Superior temporal gyrus (tissue), 1 donor: ENCODE results near the gene NFIX.

ENCODE experiments used
- DNase-seq: peaks from one replicate; pipeline ENCODE4 v3.0.0-alpha.2; 2016; ENCODE audit errors: extremely low spot score

Gene NFIX

DNA sequence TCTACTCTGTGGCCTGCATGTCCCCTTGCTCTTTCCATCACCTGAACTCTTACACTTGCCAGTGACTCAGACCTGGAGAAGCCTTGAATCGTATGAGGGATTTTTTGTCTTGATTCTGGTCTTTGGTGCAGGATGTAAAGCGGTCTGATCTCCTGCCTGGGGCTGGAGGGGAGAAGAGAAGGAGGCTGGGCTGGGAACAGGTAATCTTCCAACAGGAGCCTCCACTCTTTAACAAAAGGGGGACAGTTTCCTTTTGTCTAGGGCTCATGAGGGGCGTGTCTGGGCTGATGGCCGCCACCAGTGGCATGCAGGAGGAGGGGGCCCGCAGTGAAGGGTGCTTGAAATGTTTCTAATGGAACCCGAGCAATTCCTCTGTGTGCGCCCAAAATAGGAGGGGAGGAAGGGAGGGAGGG is 24.7 kb downstream of the NFIX start:
- no peak for DNase-seq

DNA sequence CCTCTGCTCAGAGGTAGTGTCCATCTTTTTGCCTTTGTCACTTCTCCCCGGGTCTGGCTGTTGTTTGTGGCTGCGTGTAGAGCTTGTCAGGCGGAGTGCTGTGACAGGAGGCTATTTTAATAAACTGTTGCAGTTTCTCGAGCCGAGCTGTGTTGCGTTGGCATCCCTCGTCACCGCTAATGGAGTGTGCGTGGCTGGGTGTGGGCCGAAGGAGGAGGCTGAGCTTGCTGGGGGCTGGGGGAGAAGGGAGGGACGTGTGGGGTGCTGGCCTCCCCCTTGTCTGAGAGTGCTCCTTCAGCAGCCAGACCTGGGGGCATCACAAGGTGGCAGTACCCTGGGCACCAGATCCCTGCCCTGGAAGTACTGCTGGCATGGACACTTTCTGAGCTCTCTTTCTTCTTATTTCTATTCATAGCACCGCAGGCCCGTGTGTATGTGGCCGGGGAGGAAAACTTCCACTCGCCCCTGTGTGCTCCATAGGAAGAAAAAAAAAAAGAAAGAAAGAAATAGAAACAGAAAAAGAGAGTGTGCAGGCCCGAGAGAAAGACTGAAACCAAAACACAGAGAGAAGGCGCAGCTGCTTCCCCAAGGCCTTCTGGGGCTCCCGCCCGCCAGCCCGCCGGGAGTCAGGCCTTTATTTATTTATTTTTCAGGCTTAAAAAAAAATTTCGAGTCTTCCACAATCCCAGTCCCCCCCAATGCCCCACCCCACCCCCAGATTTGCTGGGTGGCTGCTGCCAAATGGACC is 27.0 kb downstream of the NFIX start:
- peak; percentile 77 for DNase-seq

DNA sequence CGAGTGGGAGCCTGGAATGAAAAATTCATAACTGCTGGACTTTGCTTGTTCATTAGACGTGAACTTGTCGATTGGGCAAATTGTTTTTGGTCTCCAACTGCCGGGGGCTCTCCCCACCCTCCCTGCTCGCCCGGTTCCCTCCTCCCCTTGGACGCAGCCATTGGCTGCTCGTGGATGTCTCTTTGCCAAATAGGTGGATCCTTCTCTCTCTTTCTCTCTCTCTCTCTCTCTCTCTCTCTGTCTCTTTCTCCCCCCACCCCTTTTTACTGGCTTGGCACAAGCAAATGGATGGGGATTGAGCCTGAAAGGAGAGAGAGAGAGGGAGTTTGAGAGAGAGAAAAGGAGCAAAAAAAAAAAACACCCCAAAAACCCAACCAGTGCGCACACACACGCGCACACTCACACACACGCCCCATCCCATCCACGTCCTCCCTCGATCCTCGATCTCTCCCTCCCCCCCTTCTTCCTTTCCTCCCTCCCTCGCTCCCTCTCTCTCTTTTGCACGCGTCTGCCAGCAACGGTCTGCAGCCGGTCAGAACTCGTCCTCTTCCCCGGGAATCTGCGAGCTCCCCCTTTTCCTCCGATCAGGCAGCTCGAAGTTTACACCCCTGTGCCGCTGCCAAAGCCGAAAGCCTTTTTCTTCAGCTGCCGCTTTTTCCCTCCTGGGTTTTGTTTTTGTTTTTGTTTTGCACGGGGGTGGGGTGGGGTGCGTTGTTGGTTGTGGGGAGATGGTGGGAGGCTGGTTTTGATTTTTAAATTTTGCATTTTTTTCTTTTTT is 27.8 kb downstream of the NFIX start:
- peak; percentile 92 for DNase-seq

DNA sequence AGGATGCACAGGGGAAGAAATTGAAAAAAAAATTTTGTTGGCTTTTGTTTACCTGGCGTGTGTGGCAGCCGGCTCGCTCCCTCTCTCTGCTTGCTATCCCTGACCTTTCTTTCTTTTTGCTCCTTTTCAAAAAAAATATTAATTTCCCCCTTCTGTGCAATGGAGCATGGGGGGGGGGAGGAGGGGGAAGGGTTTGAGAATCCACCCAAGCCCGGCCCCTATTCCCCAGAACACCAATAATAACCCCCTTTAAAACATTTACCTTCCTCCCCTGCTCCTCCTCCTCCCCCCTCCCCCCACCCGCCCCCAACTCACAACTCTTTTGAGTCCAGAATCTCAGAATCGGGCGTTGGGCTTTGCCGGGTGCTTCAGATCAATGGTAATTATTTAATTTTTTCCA is 28.4 kb downstream of the NFIX start:
- no peak for DNase-seq

DNA sequence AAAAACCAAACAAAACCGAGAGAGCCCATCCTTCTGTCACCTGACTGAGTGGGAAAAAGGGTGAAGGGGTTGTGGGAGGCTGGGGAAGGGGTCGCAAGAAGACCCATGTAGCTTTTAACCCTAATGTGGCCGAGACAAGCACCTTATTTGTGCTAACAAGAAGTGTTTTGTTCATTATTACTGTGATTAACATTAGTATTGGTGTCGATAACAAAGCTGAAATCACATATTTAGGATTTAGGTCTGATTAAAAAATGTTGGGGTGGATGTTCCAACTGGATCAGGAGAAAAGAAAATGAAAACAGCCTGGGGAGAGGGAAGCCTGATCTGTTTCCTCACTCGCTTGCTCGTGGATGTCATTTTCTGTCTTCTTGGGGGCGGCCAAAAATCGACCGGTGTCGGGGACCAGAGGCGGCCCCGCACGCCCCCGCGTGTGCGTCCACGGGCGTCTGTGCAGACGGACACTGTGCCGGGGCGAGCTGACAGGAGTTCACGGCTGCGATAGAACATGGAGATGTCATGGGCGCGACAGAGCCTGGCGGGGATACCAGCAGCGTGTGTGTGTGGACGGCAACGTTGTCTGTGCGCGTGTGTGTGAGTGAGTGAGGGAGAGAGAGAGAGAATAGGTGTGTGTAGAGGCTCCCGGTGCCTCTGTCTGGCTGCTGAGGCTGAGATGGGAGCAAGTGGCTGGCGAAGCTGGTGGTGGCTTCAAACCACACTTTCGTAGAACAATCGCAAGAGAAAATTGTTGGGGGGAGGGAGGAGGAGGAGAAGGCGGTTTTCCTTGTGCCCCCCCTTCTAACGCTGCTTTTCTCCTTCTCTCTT is 29.1 kb downstream of the NFIX start:
- DNase-seq: peak; percentile 65

DNA sequence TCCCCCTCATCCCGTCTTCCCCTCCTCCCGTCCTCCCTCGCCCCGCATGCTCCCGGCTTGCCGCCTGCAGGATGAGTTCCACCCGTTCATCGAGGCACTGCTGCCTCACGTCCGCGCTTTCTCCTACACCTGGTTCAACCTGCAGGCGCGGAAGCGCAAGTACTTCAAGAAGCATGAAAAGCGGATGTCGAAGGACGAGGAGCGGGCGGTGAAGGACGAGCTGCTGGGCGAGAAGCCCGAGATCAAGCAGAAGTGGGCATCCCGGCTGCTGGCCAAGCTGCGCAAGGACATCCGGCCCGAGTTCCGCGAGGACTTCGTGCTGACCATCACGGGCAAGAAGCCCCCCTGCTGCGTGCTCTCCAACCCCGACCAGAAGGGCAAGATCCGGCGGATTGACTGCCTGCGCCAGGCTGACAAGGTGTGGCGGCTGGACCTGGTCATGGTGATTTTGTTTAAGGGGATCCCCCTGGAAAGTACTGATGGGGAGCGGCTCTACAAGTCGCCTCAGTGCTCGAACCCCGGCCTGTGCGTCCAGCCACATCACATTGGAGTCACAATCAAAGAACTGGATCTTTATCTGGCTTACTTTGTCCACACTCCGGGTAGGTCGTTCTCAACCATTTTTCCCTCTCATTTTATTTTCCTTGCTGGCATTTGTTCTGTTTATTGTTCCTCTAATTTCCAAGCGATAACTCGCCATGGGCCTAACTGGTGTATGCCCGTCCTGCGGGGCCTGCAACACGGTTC is 29.8 kb downstream of the NFIX start:
- peak; percentile 71 for DNase-seq

DNA sequence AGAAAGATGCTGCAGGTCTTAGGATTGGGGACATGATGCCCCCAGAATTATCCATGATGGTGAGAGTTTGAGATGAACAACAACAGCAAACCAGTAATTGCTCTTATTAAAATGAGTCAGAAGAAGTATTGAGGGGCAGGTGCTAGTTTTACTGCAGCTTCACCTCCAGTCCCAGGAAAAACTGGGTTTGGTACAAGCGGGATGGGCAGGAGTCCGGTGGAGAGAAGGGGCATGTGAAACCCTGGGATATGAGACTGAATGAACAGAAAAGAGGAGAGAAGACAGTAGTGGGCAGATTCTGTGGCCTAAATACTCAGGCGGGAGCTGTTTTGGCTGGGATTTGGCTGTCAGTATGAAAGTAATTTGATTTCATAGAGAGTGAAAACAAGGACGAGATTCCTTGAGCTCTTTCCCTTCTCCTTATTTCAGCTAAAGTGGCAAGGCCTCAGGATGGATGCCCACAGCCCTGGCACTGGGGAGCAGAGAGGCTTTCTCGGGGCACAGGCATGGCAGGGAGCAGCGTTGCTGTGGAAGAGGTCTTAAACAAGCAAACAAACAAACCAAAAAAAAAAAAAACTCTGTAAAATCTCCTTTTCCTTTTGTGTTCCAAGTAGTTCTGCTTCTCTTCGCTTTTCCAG is 30.7 kb downstream of the NFIX start:
- no peak for DNase-seq

DNA sequence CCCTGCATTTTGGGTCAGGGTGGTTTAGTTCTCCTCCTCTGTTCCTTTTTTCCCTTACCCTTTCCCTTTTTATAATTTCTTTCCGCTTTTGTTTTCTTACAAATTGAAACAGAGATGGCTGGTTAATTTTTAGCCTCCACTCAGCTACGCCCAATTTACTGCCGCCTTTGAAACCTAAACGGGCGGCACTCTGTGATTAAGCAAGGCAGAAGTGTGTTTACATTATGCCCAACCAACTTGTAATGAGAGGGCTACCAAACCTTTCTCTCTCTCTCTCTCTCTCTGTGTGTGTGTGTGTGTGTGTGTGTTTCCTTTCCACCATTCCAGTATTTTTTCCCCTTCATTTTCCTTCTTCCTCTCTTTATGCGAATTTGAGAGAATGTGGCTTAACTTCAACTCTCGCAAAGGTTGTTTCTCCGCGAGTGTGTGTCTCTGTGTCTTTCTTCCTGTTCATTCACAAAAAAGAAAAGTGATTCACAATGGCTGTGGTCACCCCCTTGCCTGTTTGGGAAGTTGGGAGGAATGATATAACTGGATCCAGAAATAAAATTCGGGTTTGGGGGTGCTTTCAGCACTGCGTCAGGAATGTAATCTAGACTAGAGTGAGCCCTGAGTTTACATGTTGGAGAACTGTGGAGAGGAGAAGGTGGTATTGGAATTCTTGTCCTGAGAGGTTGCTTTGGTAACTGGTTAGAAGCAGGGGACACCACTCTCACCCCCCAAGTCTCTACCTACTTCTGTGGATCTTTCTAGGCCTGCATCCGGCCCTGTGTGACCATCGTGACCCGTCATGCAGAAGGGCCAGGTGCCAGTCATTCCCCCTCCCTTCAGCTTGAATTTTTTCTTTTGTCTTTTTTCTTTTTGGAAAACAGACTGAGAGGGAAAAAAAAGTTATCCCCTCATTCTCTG is 31.4 kb downstream of the NFIX start:
- DNase-seq: peak; percentile 79

DNA sequence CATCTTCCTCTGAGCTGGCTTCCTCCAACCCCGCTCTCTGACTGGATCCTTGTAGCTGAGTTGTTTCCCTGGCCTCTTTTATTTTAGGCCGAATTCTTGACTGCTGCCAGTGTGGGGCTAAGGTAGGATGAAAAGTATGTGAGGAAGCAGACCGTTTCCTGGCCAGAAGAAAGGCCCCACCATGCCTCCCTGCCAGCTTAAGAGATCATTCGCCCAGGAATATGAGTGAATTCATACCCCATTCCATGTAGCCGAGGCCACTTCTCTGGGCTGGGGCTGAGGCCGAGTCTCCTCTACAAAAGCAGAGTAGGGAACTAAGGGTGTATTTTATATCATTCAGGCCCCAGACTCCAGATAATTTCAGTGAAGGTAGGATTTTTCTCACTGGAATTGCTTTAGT is 32.3 kb downstream of the NFIX start:
- peak; percentile 75 for DNase-seq

DNA sequence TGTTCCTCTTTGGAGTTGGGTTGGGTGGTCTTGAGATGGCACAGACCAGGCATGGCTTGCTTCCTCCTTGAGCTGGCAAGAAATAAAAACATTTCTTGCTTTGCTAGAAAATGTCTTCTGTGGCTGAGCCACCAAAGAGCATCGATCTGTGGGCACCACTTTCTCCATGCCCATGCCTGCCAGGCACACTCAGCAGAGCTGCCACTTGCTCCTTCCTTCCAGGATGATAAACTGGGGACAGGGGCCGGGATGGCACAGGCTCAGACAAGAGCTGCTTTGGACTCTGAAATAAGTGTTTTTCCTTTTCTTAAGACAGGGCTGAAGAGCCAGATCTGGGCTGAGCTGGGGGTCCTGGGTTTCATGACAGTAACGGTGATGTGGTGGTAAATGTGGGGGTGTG is 32.8 kb downstream of the NFIX start:
- peak; percentile 71 for DNase-seq

DNA sequence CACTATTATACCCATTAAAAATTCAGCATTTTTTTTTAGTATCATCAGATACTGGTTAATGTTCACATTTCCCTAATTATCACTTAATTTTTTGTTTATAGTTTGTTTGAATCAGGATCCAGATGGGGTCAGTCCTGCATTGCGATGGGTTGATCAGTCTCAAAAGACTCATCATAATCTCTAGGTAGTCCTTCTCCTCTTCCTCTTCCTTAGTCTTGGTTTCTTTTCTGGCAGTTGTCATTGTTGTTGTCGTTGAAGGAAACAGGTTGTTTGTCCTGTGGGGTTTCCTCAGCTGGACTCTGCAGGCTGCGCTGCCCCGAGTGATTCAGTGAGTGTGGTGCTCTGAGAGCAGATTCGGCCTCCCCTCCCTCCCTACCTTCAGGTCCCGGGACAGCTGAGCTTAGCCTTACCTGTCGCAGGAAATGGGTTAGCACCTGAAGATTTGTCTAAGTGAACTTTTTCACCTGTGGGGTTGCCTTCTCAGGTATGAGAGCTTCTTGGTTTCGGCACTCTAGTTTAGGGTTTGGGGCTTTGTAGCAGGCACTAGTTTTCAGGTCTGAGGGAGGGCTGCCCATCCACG is 34.1 kb downstream of the NFIX start:
- DNase-seq: peak; percentile 59

DNA sequence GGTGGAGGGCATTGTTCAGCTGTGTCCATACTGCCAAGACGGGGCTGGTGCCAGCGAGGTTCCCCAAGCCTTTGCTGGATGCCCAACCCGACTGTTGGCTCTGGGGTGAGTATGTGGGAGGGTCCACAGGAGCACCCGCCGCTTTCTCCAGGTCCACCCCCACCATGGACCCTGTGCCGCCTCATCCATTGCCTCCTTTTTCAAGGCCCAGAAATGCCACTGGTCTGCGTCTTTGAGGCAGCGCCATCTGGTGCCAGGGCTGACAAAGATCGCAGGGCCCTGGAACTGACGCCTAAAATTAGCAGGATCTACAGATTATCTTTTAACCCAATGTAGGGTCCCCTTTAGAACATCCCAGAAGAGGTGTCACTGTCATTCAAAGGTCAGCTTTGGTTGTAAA is 34.6 kb downstream of the NFIX start:
- peak; percentile 90 for DNase-seq

DNA sequence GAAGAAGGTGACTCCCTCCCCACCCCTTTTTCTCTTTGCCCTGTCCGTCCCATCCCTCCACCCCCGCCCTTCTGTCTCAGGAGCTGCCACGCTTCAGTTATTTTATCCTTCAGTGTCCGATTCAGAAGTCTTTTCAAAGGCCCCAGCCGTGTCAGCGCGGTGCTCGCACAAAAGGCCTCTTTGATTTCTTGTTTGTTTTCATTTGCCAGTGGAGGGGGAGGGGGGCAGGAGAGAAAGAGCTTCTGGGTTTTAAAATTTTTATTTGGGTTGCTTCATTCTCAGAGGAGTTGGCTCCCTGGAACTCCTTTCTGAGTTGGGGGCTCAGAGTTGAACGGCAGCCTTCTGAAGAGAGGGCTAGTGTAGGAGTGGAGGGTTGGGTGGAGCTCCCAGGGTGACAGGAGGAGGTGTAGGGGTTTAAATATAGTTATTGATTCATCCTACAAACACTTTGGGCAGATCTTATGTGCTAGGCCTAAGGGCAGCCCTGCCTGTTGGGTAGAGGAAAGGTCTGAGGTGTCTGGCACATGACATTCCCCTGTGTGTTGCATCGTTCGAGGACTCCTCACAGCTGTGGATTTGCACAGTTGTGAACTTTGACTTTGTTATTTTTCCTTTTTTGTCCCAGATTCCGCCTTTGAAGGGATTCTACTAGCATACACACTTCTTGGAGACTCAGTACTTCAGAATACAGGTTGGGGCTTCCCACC is 36.8 kb downstream of the NFIX start:
- DNase-seq: peak; percentile 84

DNA sequence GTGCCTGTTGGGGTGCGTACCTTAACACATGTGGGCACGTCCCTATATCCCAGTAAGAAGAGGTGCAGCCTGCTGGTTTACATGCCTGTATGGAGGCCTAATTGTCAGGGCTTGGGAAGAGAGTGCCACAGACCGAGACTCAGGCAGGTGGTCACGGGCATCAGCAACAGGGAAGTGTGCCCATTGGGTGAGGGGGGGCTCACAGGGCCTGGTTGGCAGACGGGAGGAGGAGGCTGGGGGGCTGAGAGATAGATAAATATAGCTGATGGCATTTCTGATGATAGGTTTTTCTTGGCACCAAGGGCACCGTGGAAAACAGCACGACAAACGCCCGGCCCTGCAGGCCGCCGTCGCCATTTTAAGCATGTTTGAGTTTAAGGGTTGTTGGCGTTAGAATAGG is 37.6 kb downstream of the NFIX start:
- no peak for DNase-seq

DNA sequence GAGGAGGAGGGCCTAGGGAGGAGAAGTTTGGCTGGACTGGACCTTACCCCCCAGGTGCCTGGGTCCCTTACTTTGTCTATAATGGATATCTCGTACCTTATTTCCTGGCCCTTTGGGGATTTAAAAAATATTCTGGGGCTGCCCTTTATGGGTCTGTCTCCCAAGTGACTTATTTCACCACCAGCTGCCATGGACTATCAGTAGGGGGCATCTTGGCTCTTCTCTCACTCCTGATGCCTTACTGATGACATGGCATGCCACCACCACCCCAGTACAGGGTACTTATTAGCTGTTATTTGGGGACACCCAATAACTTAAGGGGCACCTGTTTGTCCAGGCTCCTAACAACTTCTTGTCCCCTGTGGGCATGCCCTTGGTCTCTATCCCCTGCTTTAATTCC is 38.0 kb downstream of the NFIX start:
- DNase-seq: peak; percentile 79

DNA sequence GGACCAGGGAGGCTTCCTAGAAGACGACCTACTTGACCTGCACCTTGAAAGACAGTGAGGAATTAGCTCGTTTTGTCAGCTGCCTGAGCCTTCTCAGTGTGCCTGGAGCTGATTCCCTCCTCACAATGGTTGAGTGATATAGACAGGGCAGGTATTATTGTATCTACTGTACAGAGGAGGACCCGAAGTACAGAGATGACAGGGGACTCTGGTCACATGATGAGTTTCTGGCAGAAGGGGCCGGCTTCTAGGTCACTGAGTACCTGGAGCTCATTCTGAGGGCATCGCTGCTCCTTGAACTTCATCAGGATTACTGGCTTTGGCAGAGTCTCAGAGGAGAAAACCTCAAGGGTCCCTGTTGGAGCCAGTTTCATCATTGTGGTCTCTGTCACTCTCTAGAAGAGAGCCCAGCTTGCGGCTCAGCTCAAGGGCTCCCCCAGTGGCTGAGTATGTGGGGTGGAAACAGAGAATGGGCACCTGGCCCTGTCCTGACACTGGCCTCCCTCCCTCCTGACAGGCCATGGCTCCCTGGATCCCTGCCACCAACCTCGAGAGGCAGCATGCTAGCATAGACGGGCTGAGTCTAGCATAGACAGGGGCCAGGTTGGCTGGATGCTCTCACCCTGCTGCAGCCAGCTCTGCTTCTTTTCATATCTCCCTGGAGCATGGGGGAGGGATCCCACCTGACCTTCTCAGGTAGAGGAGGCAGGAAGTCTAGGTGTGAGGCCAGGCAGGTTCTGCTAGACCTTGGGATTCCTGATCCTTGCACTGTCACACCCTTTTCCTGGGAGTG is 38.7 kb downstream of the NFIX start:
- peak; percentile 82 for DNase-seq

DNA sequence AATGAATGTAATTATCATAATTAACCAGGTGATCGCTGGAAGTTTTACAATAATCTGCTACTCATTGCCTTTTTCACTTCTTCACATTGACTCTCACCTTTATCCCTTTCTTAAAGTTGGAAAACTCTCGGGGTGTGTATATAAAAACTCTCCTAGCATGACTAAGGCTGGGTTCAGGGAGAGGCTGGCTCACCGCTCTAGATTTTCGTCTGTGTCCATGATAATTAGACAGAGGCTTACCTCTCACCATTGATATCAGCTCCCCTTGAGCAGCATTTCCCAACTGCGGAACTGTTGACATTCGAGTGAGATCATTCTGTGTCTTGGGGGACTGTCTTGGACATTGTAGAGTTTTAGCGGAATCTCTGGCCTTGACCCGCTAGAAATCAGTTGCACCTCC is 39.4 kb downstream of the NFIX start:
- no peak for DNase-seq

DNA sequence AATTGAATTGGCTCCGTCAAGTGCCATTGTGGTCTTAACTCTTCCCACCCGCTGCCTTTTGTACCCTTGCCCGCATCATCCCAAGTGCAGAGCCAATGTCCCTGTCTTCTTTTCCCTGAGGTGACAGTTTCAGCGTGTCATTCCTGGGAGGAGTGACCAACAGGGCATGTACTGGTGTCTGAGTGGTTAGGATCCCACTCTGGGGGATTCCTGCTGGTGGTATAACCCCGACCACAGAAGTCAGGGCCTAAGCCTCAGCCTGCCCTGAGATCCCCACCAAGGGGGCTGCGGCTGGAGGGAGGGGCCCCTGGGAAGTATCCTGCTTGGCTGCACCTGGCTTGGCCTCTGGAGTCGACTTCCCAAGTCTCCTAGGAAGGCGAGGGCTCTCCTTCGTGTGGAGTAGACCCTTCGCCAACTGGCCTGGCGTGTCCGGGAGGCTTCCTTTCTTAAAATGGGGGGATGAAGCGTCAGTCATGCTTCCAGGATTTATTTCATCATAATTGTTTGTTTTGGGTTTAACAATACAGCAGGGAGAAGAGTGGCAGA is 40.6 kb downstream of the NFIX start:
- no peak for DNase-seq
